HG03039 (cell line): ENCODE results near the gene NUTM1.
"Not testable (repeated sequence)": the region's sequence is repeated elsewhere in the genome, so short reads cannot be mapped to it uniquely, and the experiment has no call there.

Experiments used
- ATAC-seq: cut with Tn5 transposase; IDR thresholded peaks from one replicate; pipeline ENCODE4 v1.9.1; 2021; ENCODE audit warnings: mild to moderate bottlenecking, moderate library complexity; ENCODE audit not compliant: unreplicated experiment

NUTM1 gene

DNA sequence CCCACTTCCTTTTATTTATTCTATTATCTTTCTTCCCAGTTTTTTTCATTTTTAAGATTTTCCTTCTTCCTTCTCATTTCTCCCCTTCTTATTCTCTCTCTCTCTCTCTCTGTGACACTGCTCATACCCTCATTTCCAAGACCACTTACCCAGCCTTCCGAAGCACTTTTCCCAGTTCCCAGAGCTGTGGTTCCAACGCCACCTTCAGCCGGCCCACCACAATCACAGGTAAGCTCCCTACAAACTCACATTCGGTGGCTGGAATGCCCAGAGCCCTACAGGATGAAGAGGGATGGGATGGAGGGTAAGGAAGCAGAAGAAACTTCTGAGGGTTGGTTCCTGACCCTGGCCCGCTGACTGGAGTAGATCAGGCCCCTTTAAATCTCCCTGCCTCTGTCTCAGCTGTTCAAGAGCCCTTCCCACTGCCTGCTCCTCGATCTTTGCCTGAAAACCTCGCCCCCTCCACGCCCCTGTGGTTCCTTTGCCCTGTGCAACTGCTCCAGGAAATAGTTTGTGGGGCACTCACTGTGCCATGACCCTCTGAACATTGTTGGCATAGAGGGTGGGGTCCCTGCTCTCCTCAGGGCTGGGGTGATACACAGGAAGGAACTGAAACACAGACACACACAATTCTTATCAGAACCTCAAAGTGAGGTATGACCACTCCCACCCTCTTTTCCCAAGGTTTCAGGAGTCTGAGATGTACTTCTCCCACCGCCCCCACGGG is 19.1 kb downstream of the NUTM1 start:
- no peak for ATAC-seq

DNA sequence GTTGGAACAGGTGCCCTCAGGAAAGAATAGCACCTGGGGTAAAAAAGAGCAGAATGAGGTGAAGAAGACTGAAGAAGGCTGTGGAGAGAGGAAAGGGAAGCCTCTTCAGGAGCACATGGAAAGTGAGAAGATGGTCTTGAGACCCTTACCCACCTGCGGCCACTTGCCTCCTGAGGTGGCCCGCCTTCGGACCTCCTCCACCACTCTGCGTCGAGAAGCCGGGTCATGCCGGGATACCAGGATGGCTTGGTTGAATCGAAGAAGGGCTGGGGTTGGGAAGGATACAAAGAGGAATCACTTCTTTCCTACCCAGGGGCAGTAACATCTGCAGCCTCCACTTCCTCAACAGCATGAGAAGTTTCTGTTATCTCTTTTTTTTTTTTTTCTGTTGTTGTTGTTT is 20.9 kb downstream of the NUTM1 start:
- ATAC-seq = no peak

GRCh38 chr15:34365091-34365825 is 22.1 kb downstream of the NUTM1 start:
- ATAC-seq = no peak

DNA sequence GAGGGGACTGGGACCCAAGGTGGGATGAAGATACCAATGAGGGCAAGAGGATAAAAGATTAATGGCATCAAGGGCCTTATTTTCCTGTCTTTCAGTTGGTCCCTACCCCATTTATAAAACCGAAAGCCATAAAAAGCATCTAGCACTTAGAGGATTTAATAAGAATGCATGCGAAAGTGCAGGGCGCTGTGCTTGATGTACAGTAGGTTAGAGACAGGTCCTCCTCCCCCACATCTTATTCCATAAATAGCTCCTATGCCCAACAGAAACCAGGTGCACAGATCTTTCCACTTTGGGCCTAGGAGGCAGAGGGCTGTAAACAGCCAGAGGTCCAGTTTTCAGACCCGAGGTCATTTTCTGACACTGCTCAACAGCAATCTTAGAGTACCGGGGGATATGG is 22.7 kb downstream of the NUTM1 start:
- ATAC-seq = no peak

- no peak for ATAC-seq
Measured at GRCh38 chr15:34366271-34367065, 23.4 kb downstream of the NUTM1 start.

GRCh38 chr15:34367101-34368081 is 24.3 kb downstream of the NUTM1 start, which contains the start of gene LPCAT4:
Gene LPCAT4, minus strand, starts transcription at chr15:34367196. Its CDS starts 96 bp downstream, at chr15:34367100.
- peak; percentile 74 for ATAC-seq

- ATAC-seq = no peak
Measured at GRCh38 chr15:34370129-34370528, 27.0 kb downstream of the NUTM1 start.

- no peak for ATAC-seq
Measured at GRCh38 chr15:34370643-34371042, 27.5 kb downstream of the NUTM1 start.

DNA sequence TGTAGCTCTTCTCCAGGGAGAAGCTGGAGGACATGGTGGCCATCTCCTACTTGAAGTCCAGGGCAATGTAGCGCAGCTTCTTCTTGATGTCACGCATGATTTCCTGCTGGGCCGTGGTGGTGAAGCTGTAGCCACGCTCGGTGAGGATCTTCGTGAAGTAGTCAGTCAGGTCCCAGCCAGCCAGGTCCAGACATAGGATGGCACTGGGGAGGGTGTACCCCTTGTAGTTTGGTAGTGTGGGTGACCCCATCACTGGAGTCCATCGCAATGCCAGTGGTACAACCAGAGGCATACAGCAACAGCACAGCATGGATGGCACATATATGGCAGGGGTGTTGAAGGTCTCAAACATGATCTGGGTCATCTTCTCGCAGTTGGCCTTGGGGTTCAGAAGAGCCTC is 30.8 kb downstream of the NUTM1 start:
- ATAC-seq = no peak

DNA sequence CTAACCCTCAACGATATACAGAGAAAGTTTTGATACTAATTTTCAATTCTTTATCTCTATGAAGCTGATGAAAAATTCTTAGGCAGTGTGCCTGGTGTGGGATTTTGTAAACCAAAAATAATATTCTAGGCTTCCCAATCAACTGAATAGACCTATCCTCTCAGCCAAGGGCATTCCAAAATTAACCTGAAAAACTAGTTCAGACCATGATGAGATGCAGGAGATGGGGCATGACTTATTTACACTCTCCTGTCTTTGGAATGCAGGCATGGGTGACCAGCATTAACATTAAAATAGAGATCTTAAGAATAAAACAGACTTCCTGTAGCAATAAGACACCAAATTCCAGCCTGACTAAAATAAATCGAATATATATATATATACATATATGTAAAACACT is 31.7 kb downstream of the NUTM1 start:
- no peak for ATAC-seq

DNA sequence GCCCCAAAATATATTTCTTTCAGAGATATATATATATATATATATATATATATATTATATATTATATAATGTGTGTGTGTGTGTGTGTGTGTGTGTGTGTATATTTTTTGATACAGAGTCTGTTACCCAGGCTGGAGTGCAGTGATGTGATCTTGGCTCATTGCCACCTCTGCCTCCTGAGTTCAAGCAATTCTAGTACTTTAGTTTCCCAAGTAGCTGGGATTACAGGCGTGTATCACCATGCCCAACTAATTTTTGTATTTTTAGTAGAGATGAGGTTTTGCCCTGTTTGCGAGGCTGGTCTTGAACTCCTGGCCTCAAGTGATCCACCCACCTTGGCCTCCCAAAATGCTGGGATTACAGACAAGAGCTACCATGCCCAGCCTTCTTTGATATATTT is 32.4 kb downstream of the NUTM1 start:
- not testable (repeated sequence) for ATAC-seq

DNA sequence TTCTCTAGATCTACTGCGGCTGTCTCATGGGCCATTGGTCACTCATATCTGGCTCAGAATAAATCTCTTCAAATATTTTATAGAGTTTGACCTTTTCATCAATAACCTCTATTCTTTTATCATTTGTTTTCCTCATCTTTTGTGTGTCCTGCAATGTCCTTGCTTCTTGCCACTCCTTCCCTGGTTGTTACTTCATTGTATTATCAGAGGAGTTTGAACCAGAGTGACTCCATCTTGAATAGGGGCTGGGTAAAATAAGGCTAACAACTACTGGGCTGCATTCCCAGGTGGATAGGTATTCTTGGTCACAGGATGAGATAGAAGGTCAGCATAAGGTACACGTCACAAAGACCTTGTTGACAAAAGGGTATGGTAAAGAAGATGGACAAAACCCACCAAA is 33.7 kb downstream of the NUTM1 start:
- ATAC-seq = no peak

DNA sequence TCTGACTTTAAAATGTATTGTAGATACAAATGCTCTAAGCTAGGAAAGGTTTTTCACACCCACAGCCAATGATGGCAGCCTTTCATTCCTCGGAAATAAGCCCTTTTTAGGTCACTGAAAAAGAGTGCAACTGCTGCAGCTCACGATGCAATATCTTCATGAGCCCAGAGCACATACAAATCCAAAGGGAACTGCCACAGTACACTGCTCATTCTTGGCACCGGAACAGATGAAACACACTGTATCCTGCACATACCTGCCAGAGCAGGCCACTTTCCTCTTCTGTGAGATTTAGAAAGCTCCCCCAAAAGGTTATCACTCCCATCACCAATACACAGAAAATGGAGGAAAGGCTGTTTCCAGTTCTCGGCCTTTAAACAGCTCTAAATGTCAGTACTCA is 37.4 kb downstream of the NUTM1 start:
- ATAC-seq = not testable (repeated sequence)

GRCh38 chr15:34381829-34382521 is 38.9 kb downstream of the NUTM1 start:
- ATAC-seq = not testable (repeated sequence)

GRCh38 chr15:34389594-34390086 is 46.5 kb downstream of the NUTM1 start:
- not testable (repeated sequence) for ATAC-seq

DNA sequence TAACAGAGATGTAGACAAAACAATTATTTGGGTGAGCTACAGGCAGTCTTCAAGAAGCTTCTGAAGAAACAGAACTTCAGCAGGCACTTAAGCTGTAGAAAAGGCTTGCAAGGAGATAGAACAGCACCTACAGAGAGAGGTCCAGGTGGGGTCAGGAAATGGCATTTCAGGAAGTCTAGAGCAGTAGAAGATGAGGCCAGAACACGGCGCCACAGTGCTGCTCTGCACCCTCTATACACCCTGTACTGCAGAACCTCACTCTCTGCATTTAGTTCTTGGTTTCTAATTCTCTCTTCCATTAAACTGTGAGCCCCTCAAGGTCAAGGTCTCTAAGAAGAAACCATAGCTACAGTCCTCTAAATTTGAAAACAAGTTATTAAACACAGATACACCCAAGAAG is 49.9 kb downstream of the NUTM1 start:
- not testable (repeated sequence) for ATAC-seq

- ATAC-seq = not testable (repeated sequence)
Measured at GRCh38 chr15:34397637-34398259, 54.6 kb downstream of the NUTM1 start.

DNA sequence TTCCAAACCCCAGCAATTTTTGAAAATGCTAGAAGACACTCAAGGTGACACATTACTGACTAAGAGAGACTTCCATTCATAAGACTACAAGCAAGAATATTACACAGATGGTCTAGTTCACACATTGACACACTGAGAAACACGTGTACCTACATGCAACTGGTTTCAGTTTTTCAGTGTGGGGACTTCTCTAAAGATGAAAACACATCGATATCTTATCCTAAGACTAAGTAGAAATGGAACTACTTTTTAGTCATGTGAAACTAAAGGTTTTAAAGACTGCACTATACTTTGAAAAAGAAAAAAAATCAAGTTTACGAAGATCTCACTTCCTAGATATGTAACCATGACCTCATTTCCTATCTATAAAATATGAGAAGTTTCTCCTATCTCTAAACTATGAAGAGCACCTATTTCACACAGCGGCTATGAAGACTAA is 60.1 kb downstream of the NUTM1 start:
- ATAC-seq = not testable (repeated sequence)

GRCh38 chr15:34403899-34404298 is 60.8 kb downstream of the NUTM1 start:
- ATAC-seq = not testable (repeated sequence)
